Measurements from ENCODE around the gene SHROOM4. TPM values are rescaled to one million over a fixed set of nuclear protein-coding genes. Genes with fewer than 3 reads are reported as not detected.

SHROOM4 gene
- total RNA-seq, 2 experiments from 2014 or later = not detected

DNA sequence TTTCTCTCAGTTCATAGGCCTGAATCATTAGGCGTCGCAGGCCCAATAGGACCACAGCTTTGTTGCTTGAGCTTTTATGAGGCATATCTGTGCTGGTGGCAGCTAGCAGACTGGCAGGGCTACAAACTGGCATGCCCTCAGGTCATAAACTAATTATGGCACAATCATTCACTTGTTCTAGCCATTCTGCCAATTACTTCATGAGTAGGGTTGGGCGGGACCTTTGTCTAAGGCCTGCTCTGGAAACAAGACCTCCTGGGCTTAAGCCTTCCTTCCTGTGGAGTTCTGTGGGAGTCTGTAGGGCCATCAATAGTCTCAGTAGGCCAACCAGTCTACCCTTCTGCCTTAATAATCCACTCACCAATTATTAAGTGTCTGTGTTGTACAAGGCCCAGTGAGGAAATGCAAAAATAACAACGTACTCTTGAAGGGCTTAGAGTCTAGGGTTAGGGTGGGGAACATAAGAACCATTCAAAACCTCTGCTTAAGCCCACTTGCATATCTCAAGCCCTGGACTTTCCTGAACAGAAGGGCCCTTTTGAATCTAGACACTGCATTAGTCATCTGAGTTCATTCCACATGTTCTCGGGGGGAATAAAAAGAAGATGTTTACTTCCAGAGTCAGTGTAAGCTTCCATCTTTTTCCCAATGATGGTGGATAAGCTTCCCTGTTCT is 44.5 kb downstream of the SHROOM4 start:
- ChIA-PET POLR2A (no interaction called here), CTCF (no interaction called here)
- Mint-ChIP-seq H3K9me3 (no peaks in the 10 kb centered on the region), H3K27ac (no peak overlapping the region), H3K27me3 (no peaks in the 10 kb centered on the region), H3K4me3 (no peak overlapping the region), H3K4me1 (no peaks in the 10 kb centered on the region), H3K36me3 (ENCODE audit: low read depth) (no peaks in the 10 kb centered on the region)
- DNase-seq = no peak

DNA sequence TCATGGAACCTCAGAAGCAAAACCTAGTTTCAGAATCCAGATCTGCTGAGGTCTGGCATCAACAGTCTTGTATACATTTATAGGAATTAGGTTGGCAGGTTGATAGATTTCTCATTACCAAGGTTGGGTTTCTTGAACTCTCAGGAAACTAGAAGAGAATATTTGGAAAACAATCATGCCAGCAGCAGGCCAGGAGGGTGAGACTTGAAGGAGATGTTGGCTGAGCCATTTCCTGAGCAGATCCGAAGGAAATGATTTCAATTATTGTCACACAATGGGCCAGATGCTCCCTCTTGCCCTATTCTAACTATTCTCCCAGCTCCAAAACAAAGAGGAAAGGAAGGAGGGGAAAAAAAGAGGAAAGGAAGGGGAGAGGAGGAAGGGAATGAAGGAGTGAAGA is 45.2 kb downstream of the SHROOM4 start:
- POLR2A ChIA-PET = no interaction called here
- Mint-ChIP-seq H3K4me1 (no peaks in the 10 kb centered on the region), H3K27me3 (no peaks in the 10 kb centered on the region), H3K36me3 (ENCODE audit: low read depth) (no peaks in the 10 kb centered on the region), H3K4me3 (no peak overlapping the region), H3K9me3 (no peaks in the 10 kb centered on the region), H3K27ac (no peak overlapping the region)
- CTCF ChIA-PET = interaction anchor here (0.7 kb wide), 1 partner anchor 170 kb away, joined by 3 read pairs; no protein-coding TSS in a partner anchor
- DNase-seq = no peak

DNA sequence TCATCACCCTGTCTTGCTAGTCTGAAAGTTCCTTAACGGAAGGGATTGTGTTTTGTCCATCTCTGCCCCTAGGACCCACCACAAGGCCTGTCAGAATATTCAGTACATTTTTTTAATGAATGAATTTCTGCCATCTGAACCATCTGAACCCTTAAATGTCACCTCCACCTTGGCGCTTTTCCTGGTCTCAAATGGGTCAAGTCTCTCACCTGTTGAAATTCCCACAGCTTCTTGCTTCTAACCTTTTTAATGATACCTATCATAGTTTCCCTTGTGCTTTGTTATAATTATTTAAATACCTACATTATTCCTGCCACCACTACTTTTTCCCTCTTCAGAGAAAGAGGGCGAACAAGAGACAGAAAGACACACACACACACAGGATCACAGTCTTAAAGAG is 48.0 kb downstream of the SHROOM4 start:
- Mint-ChIP-seq H3K4me3 (no peak overlapping the region), H3K27ac (no peak overlapping the region), H3K27me3 (no peaks in the 10 kb centered on the region), H3K9me3 (no peaks in the 10 kb centered on the region), H3K36me3 (ENCODE audit: low read depth) (no peaks in the 10 kb centered on the region), H3K4me1 (no peaks in the 10 kb centered on the region)
- ChIA-PET POLR2A (no interaction called here), CTCF (no interaction called here)
- no peak for DNase-seq

DNA sequence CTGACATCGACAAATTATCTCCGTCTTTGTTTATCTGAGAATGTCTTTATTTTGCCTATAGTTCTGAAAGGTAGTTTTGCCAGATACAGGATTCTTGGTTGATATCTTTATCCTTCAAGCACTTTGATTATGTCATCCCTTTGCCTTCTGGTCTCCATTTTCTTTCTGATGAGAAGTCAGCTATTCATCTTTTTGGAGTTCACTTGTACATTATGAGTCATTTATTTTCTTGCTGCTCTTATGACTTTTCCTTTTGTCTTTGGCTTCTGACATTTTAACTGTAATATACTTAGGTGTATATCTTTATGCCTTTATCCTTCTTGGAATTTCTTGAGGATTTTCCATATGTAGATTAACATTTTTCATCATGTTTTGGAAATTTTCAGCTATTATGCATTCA is 51.4 kb downstream of the SHROOM4 start:
- DNase-seq = no peak
- H3K4me1 Mint-ChIP-seq = no peaks in the 10 kb centered on the region
- no peak overlapping the region for H3K4me3 Mint-ChIP-seq
- POLR2A ChIA-PET = no interaction called here
- H3K27ac Mint-ChIP-seq = no peak overlapping the region
- H3K27me3 Mint-ChIP-seq = peaks cover 1% of the 10 kb centered on the region
- H3K9me3 Mint-ChIP-seq = no peaks in the 10 kb centered on the region
- CTCF ChIA-PET = no interaction called here
- no peaks in the 10 kb centered on the region for H3K36me3 Mint-ChIP-seq (ENCODE audit: low read depth)

DNA sequence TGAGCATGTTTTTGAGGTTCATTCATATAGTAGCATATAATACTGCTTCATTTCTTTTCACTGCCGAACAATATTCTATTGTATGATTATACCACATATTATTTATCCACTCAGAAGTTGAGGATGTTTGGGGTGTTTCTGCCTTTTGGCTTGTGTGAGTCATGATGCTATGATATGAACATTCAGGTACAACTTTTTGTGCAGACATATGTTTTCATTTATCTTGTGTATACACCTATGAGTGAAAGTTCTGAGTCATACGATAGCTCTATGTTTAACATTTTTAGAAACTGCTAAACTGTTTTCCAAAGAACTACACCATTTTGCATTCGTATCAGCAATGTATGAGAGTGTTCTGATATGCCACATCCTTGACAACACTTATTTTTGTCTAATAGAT is 57.7 kb downstream of the SHROOM4 start:
- H3K4me3 Mint-ChIP-seq = no peak overlapping the region
- H3K36me3 Mint-ChIP-seq (ENCODE audit: low read depth) = no peaks in the 10 kb centered on the region
- POLR2A ChIA-PET = no interaction called here
- CTCF ChIA-PET = no interaction called here
- peaks cover 4% of the 10 kb centered on the region for H3K27me3 Mint-ChIP-seq
- H3K4me1 Mint-ChIP-seq = no peaks in the 10 kb centered on the region
- no peak overlapping the region for H3K27ac Mint-ChIP-seq
- no peaks in the 10 kb centered on the region for H3K9me3 Mint-ChIP-seq
- DNase-seq = no peak

DNA sequence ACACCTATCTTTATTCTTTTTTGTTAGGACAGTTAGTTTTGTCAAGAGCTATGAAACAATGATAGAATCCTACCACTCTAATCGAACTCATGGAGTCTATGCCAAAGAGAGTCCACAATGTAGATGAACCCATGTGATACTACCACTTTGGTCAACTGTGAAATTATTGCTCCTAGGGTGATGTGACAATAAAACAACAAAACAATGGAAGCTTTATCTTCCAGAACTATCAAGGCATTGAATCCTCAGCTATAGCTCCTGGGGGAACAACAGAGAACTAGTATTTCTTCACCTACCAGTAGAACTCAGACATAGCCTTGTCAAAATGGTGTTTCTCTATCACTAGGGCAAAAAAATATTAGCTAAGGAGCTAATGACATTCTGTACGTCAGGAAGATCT is 62.9 kb downstream of the SHROOM4 start:
- Mint-ChIP-seq H3K9me3 (no peaks in the 10 kb centered on the region), H3K27me3 (peaks cover 5% of the 10 kb centered on the region), H3K4me1 (no peaks in the 10 kb centered on the region), H3K4me3 (no peak overlapping the region), H3K36me3 (ENCODE audit: low read depth) (no peaks in the 10 kb centered on the region), H3K27ac (no peak overlapping the region)
- CTCF ChIA-PET = no interaction called here
- POLR2A ChIA-PET = no interaction called here
- DNase-seq = no peak

DNA sequence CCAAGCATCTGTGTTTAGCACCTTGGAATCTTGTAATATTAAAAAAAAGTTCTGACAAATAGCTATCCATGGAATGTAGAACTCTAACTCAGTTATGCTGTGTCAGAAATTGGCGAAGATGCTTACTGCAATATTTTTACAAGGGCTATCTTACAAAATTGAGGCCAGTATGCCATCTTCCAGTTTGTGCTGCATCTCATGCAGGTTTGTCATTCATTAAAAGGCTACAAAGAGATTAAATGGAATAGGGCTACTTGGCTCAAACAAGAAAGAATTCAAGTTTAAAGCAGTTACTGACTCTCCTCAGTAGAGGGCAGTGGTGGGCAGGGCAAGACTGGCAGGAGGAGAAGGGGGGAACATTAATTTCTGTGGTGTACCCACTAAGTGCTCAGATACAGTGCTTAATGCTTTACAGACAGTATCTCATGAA is 66.5 kb downstream of the SHROOM4 start:
- DNase-seq = peak; percentile 15
- Mint-ChIP-seq H3K9me3 (no peaks in the 10 kb centered on the region), H3K27me3 (peaks cover 7% of the 10 kb centered on the region), H3K36me3 (ENCODE audit: low read depth) (no peaks in the 10 kb centered on the region), H3K27ac (no peak overlapping the region), H3K4me3 (no peak overlapping the region), H3K4me1 (no peaks in the 10 kb centered on the region)
- ChIA-PET POLR2A (no interaction called here), CTCF (no interaction called here)

DNA sequence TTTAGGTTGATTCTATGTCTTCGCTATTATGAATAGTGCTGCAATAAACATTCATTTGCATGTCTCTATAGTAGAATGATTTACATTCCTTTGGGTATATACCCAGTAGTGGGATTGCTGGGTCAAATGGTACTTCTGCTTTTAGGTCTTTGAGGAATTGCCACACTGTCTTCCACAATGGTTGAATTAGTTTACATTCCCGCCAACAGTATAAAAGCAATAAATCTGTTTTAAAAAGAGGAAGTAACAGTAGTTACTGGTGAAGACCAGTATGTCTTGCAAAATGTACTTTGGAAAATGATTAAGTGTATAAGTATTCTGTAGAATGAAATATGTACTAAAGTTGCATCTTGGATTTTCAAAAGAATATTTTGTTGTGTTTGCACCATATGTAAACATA is 77.3 kb downstream of the SHROOM4 start:
- no peaks in the 10 kb centered on the region for H3K4me1 Mint-ChIP-seq
- H3K27me3 Mint-ChIP-seq = peaks cover 6% of the 10 kb centered on the region
- no peak overlapping the region for H3K27ac Mint-ChIP-seq
- DNase-seq = no peak
- ChIA-PET CTCF (no interaction called here), POLR2A (no interaction called here)
- no peak overlapping the region for H3K4me3 Mint-ChIP-seq
- no peaks in the 10 kb centered on the region for H3K9me3 Mint-ChIP-seq
- H3K36me3 Mint-ChIP-seq (ENCODE audit: low read depth) = no peaks in the 10 kb centered on the region

DNA sequence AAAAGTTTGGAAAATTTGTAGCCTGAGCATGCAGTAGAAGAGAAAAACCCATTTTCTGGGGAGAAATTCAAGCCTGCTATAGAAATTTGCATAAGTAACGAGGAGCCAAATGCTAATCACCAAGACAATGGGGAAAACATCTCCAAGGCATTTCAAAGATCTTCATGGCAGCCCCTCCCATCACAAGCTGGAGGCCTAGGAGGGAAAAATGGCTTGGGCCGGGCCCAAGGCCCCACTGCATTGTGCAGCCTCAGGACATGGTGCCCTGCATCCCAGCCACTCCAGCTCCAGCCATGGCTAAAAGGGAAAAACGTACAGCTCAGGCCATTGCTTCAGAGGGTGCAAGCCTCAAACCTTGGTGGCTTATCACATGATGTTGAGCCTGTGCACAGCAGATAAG is 87.7 kb downstream of the SHROOM4 start:
- Mint-ChIP-seq H3K9me3 (no peaks in the 10 kb centered on the region), H3K4me3 (no peak overlapping the region), H3K4me1 (no peaks in the 10 kb centered on the region), H3K36me3 (ENCODE audit: low read depth) (no peaks in the 10 kb centered on the region), H3K27ac (no peak overlapping the region), H3K27me3 (no peaks in the 10 kb centered on the region)
- ChIA-PET CTCF (no interaction called here), POLR2A (no interaction called here)
- DNase-seq = no peak

DNA sequence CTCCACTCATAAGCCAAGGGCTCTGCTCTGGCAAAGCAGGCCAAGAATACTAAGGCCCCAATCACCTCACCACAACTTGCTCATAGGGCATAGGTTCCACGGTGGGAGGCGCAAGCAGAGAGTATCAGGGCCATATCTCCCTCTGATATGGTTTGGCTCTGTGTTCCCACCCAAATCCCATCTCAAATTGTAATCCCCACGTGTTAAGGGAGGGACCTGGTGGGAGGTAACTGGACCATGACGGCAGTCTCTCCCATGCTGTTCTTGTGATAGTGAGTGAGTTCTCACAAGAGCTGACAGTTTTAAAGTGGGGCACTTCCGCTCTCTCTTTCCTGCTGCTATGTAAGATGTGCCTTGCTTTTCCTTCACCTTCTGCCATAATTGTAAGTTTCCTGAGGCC is 88.7 kb downstream of the SHROOM4 start:
- H3K4me3 Mint-ChIP-seq = no peak overlapping the region
- no peak overlapping the region for H3K27ac Mint-ChIP-seq
- no peaks in the 10 kb centered on the region for H3K36me3 Mint-ChIP-seq (ENCODE audit: low read depth)
- no peaks in the 10 kb centered on the region for H3K9me3 Mint-ChIP-seq
- H3K4me1 Mint-ChIP-seq = no peaks in the 10 kb centered on the region
- ChIA-PET CTCF (no interaction called here), POLR2A (no interaction called here)
- DNase-seq = no peak
- no peaks in the 10 kb centered on the region for H3K27me3 Mint-ChIP-seq

DNA sequence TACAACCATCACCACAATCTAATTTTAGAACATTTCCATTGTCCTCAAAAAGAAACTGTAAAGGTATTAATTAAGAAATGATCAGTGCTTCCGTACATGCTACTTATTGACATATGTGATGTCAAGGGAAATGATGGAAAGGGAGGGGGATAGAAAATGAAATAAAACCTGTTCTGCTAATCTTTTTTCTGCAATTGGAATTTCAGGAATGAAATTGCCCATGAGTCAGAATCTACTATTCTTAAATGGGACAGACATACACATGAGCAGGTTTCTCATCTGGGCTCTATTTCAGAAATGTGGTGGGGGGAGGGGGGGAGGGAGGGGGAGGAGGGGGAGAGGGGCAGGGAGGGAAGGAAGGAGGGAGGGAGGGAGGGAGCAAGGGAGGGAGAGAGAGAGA is 91.0 kb downstream of the SHROOM4 start:
- no peaks in the 10 kb centered on the region for H3K27me3 Mint-ChIP-seq
- no peaks in the 10 kb centered on the region for H3K4me1 Mint-ChIP-seq
- no peaks in the 10 kb centered on the region for H3K36me3 Mint-ChIP-seq (ENCODE audit: low read depth)
- no peak overlapping the region for H3K27ac Mint-ChIP-seq
- ChIA-PET CTCF (no interaction called here), POLR2A (no interaction called here)
- H3K9me3 Mint-ChIP-seq = no peaks in the 10 kb centered on the region
- H3K4me3 Mint-ChIP-seq = no peak overlapping the region
- no peak for DNase-seq

DNA sequence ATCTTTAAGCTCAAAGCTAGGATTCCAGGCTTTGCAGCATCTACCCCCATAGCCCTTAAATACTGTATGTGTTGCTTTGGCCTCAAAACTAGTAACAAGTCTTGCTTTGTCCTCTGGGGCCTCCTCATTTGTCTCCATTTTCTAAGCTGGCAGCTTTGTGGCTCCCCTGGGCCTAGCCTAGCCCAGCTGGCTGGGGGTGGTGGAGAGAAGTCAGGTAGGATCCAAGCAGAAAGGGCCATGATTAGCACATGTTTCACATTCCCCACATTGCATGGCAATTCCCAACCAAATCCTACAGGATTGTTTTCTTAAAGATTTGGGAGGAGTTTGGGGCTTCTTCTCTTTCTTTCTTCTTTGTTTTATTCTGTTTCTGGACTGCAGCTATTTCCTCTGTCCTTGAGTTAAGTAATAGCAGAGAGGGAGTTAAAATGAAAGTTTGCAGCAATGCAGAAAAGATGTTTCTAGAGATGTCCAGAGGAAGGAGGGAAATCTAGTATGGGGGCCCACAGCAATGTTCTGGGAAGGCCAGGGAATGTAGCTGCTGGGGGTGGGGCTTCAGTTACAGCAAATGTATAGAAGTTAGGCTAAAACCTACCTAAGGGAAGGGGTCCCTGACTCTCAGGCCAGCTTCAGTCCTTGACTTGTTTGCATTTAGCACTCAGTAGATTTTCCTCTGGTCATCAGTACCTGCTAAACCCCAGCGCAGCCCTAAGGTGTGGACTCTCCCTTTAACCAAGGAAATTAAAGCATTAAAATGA is 92.1 kb downstream of the SHROOM4 start:
- H3K36me3 Mint-ChIP-seq (ENCODE audit: low read depth) = no peaks in the 10 kb centered on the region
- DNase-seq = no peak
- no peaks in the 10 kb centered on the region for H3K27me3 Mint-ChIP-seq
- CTCF ChIA-PET = no interaction called here
- no peak overlapping the region for H3K4me3 Mint-ChIP-seq
- no peaks in the 10 kb centered on the region for H3K9me3 Mint-ChIP-seq
- no peak overlapping the region for H3K27ac Mint-ChIP-seq
- no peaks in the 10 kb centered on the region for H3K4me1 Mint-ChIP-seq
- POLR2A ChIA-PET = no interaction called here

DNA sequence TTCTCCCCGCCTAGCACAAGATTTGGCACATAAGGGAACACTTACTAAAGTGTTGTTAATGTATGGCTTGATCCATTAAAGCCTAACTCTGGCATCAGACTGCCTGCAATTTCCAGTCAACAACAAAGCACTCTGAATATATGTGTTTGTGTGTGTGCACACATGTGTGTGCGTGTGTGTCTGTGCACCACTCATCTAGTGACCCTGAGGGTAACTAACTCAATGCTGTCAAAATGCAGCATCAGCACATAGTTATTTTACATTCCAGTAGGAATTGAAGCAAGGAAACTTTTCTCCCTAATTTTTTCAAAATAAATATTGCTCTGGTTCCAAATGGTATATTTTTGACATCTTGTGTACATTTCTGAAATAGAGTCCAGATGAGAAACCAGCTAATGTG is 94.4 kb downstream of the SHROOM4 start:
- ChIA-PET POLR2A (no interaction called here), CTCF (no interaction called here)
- DNase-seq = no peak
- no peaks in the 10 kb centered on the region for H3K27me3 Mint-ChIP-seq
- H3K4me3 Mint-ChIP-seq = no peak overlapping the region
- no peak overlapping the region for H3K27ac Mint-ChIP-seq
- no peaks in the 10 kb centered on the region for H3K9me3 Mint-ChIP-seq
- no peaks in the 10 kb centered on the region for H3K36me3 Mint-ChIP-seq (ENCODE audit: low read depth)
- H3K4me1 Mint-ChIP-seq = no peaks in the 10 kb centered on the region

DNA sequence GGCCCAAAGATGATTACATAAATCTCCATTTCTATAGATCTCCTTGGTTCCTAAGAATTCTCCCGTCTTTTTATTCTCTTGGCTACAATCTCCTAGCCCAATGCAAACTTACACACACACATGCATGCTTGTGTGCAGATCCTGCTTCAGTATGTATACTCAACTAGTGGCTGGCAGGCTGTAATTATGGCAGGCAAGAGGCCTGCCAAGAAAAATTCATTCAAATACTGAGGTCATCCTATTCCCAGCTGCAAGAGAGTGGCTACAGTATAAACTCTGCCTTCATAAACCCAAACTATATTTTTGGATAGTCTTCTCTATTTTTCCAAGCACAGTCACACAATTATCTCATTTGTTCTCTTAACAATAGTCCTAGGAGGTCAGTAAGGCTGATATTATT is 95.2 kb downstream of the SHROOM4 start:
- POLR2A ChIA-PET = no interaction called here
- no peaks in the 10 kb centered on the region for H3K27me3 Mint-ChIP-seq
- CTCF ChIA-PET = no interaction called here
- no peaks in the 10 kb centered on the region for H3K4me1 Mint-ChIP-seq
- no peaks in the 10 kb centered on the region for H3K36me3 Mint-ChIP-seq (ENCODE audit: low read depth)
- no peak overlapping the region for H3K27ac Mint-ChIP-seq
- H3K9me3 Mint-ChIP-seq = no peaks in the 10 kb centered on the region
- H3K4me3 Mint-ChIP-seq = no peak overlapping the region
- no peak for DNase-seq
